Stomach (tissue), 9 donors: Measurements from ENCODE around the gene CUL4A. TPM values are rescaled to one million over a fixed set of nuclear protein-coding genes. Genes with fewer than 3 reads are reported as not detected.
"Not testable (repeated sequence)": the region's sequence is repeated elsewhere in the genome, so short reads cannot be mapped to it uniquely, and the experiment has no call there.

Source experiments
- DNase-seq, 2 donors: peaks; one replicate each; pipeline versions ENCODE4 v3.0.0 to v3.0.0-alpha.2; 2013 to 2019
- H3K27ac ChIP-seq, 5 donors: fragments of 200-600 bp in 4 of 5; sonication (generic) in 4 of 5; one replicate each; pipeline ENCODE4 v1.5.1; 2013 to 2019; ENCODE audit warnings: mild to moderate bottlenecking in 1 of 5, moderate library complexity in 1 of 5
- H3K27me3 ChIP-seq, 3 donors: fragments of 200-600 bp; sonication (generic); one replicate each; pipeline ENCODE4 v1.5.1; 2017 to 2019; ENCODE audit warnings: mixed run types in 1 of 3
- H3K36me3 ChIP-seq, 4 donors: fragments of 200-600 bp; sonication (generic); 1 replicate in 3 of 4; 2 replicates in 1 of 4; pipeline ENCODE4 v1.5.1; 2016 to 2019
- H3K4me1 ChIP-seq, 4 donors: fragments of 200-600 bp; sonication (generic); one replicate each; pipeline ENCODE4 v1.5.1; 2016 to 2019
- H3K4me3 ChIP-seq, 4 donors: fragments of 200-600 bp; sonication (generic) in 3 of 4; one replicate each; pipeline ENCODE4 v1.5.1; 2016 to 2019; ENCODE audit warnings: mild to moderate bottlenecking in 1 of 4
- H3K9me3 ChIP-seq, 4 donors: fragments of 200-600 bp; sonication (generic); one replicate each; pipeline ENCODE4 v1.5.1; 2016 to 2019
- CTCF ChIP-seq, 7 experiments: fragments of 450-650 bp in 4 of 7; fragments of 200-600 bp in 3 of 7; sonication (generic) in 3 of 7; IDR thresholded peaks; one replicate each; pipeline ENCODE4 v1.5.1; 2016 to 2019; ENCODE audit warnings: antibody characterized with exemption in 7 of 7, control low read depth in 2 of 7, mild to moderate bottlenecking in 1 of 7
- EP300 ChIP-seq: sonication (generic); formaldehyde crosslinking; IDR thresholded peaks from one replicate; pipeline ENCODE4 v1.6.1; 2017; ENCODE audit warnings: antibody characterized with exemption
- POLR2A ChIP-seq, 4 donors: fragments of 450-650 bp; IDR thresholded peaks; one replicate each; pipeline ENCODE4 v1.6.1; 2016; ENCODE audit warnings: antibody characterized with exemption in 4 of 4, control low read depth in 2 of 4, mild to moderate bottlenecking in 1 of 4, moderate library complexity in 1 of 4
- POLR2AphosphoS5 ChIP-seq, 3 donors: sonication (generic); formaldehyde crosslinking; IDR thresholded peaks; one replicate each; pipeline ENCODE4 v1.6.1; 2016; ENCODE audit warnings: antibody characterized with exemption in 3 of 3
- WGBS, 5 donors: extraction: QIAGEN DNeasy Blood & Tissue Kit in 3 of 5; methylation state at CpG; one replicate each; pipeline versions ENCODE4 v1.1.5 to v1.1.7; 2013 to 2018; 5-methylcytosine and 5-hydroxymethylcytosine counted together
- intact Hi-C: fragments of 100-400 bp; cut with DNase I; formaldehyde crosslinking; loops from one replicate; pipeline ENCODE4 v1.15.1; 2023; ENCODE audit warnings: low total_unique reads
- polyA plus RNA-seq, 3 donors: library from polyadenylated mRNA; stranded (reverse); fragments of 200-250 nt; gene quantifications; one replicate each; pipeline ENCODE4 v1.2.3, GENCODE V29; 2013
- total RNA-seq, 5 donors: library from RNA; depleted of rRNA; stranded (reverse); fragments of >200 nt; gene quantifications; one replicate each; pipeline versions ENCODE4 v1.1.0 to v1.2.3, GENCODE V29; 2014 to 2016
- donor health status: healthy with polysubstance abuse.
- donor health status: Bipolar disorder and iron deficiency.
- donor health status: healthy.

The CUL4A gene
- total and polyA plus RNA-seq, 8 donors: 24.4 to 153 (median 108) TPM

GRCh38 chr13:113252516-113253095, 43.2 kb downstream of the CUL4A start:
- H3K27ac ChIP-seq: no peak overlapping the region
- no peak for DNase-seq
- H3K36me3 ChIP-seq: peaks cover 48 to 100% (median 99%) of the 10 kb centered on the region in 4 donors
- no peaks in the 10 kb centered on the region for H3K27me3 ChIP-seq
- no peaks in the 10 kb centered on the region for H3K9me3 ChIP-seq
- WGBS, 5 donors: 85 to 91% (median 90%) methylated on average over 11 of the region's 11 CpGs
- no peak overlapping the region for H3K4me3 ChIP-seq
- intact Hi-C loops: no loop called here
- TF ChIP-seq POLR2A (IDR thresholded peaks at IDR 0.05): no peak
- TF ChIP-seq CTCF (IDR thresholded peaks at IDR 0.05): no peak
- no peak for TF ChIP-seq EP300
- no peak for TF ChIP-seq POLR2AphosphoS5 (IDR thresholded peaks at IDR 0.05)
- no peaks in the 10 kb centered on the region for H3K4me1 ChIP-seq

- peaks cover 42 to 100% (median 97%) of the 10 kb centered on the region in 4 donors for H3K36me3 ChIP-seq
- H3K27ac ChIP-seq, H3K27me3 ChIP-seq, H3K4me3 ChIP-seq, intact Hi-C loops, H3K4me1 ChIP-seq, DNase-seq, H3K9me3 ChIP-seq: not testable (repeated sequence)
- WGBS, 5 donors: 95 to 99% (median 97%) methylated on average over 6 of the region's 6 CpGs
These were observed 48.5 kb downstream of the CUL4A start for GRCh38 chr13:113257908-113258307.

DNA sequence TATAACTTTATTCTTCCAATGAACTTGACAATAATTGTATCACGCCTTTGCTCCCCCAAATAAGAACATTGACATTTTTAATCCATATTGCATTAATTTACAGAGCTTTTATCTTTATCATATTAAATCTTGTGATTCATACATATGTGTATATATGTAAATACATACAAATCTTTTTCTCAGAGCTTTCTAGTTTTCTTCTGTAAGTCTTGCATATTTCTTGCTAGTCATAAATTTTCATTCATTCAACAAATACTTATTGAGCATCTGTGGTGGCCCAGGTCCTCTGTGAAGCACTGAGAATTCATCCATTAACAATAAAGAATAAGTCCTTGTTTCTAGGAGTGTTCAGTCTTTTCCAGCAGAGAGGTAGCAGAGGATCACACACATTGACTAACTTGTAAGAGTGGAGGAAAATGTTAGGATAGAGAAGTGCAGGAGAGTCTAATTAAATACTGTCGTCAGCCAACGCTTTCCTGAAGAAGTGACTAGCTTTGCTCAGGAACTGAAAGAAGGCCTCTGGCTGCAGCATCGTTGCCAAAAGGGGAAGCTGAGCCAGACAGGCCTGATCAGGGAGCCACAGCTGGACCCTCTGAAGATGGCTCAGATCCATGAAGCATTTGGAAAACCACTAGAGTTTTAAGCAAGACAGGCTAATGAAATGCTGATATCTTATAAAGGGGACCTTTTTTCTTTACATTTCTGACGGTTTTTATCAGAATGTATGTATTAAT, 49.1 kb downstream of the CUL4A start:
- no peaks in the 10 kb centered on the region for H3K4me1 ChIP-seq
- WGBS, 5 donors: 85 to 91% (median 86%) methylated on average over 5 of the region's 5 CpGs
- H3K27me3 ChIP-seq: no peaks in the 10 kb centered on the region
- H3K27ac ChIP-seq: no peak overlapping the region
- no peak for DNase-seq
- H3K36me3 ChIP-seq: peaks cover 46 to 100% (median 97%) of the 10 kb centered on the region in 4 donors
- intact Hi-C loops: no loop called here
- H3K9me3 ChIP-seq: no peaks in the 10 kb centered on the region
- no peak for TF ChIP-seq POLR2AphosphoS5 (IDR thresholded peaks at IDR 0.05)
- TF ChIP-seq CTCF (IDR thresholded peaks at IDR 0.05): no peak
- no peak for TF ChIP-seq EP300
- no peak for TF ChIP-seq POLR2A (IDR thresholded peaks at IDR 0.05)
- no peak overlapping the region for H3K4me3 ChIP-seq

DNA sequence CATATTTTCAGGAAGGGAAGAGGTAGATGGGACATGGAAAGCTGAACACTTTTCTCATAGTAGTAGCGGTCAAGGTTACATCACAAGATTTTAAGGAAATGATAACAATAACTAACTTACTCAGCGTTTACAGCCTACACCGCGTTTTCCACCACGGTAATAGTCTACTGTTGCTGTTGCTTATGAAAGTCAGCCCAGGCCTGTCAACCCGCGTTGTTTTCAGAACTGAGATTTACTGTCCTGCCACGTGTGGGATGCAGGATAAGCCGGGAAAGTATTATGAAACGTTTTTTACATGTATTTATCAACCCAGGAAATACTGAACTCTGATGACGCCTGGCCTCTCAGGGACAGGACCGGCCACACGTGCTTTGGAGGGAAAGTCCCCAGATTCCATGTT, 51.6 kb downstream of the CUL4A start:
- Histone ChIP-seq H3K4me1 (no peaks in the 10 kb centered on the region), H3K9me3 (no peaks in the 10 kb centered on the region), H3K4me3 (no peak overlapping the region), H3K27ac (no peak overlapping the region), H3K27me3 (no peaks in the 10 kb centered on the region), H3K36me3 (peaks cover 39 to 96% (median 92%) of the 10 kb centered on the region in 4 donors)
- intact Hi-C loops: no loop called here
- DNase-seq: no peak
- TF ChIP-seq POLR2AphosphoS5 (IDR thresholded peaks at IDR 0.05) (no peak), POLR2A (IDR thresholded peaks at IDR 0.05) (no peak), CTCF (IDR thresholded peaks at IDR 0.05) (no peak), EP300 (no peak)
- 86 to 93% (median 91%) methylated on average over 13 of the region's 13 CpGs for WGBS, 5 donors

GRCh38 chr13:113263016-113263415, 53.6 kb downstream of the CUL4A start:
- DNase-seq, intact Hi-C loops, H3K27me3 ChIP-seq, H3K4me3 ChIP-seq, H3K4me1 ChIP-seq, H3K27ac ChIP-seq, H3K9me3 ChIP-seq: not testable (repeated sequence)
- H3K36me3 ChIP-seq: peaks cover 33 to 87% (median 74%) of the 10 kb centered on the region in 4 donors
- 71 to 87% (median 82%) methylated on average over 13 to 14 of the region's 14 CpGs for WGBS, 5 donors
